ENCODE measurements around the gene TBCD. TPM values are rescaled to one million over a fixed set of nuclear protein-coding genes. Genes with fewer than 3 reads are reported as not detected.

The TBCD gene
- total RNA-seq, 2 experiments from 2014 or later, result 74.5 to 76.9 TPM

- H3K4me1 Mint-ChIP-seq, result peaks cover 3% of the 10 kb centered on the region
- H3K27me3 Mint-ChIP-seq, result no peaks in the 10 kb centered on the region
- H3K4me3 Mint-ChIP-seq, result no peak overlapping the region
- H3K36me3 Mint-ChIP-seq, result peaks cover 13% of the 10 kb centered on the region
- H3K27ac Mint-ChIP-seq, result no peak overlapping the region
- DNase-seq, result no peak
- peaks cover 2% of the 10 kb centered on the region for H3K9me3 Mint-ChIP-seq
Observed at GRCh38 chr17:82937411-82938371, 185.8 kb downstream of the TBCD start.

- H3K27me3 Mint-ChIP-seq, result no peaks in the 10 kb centered on the region
- H3K27ac Mint-ChIP-seq, result no peak overlapping the region
- H3K4me1 Mint-ChIP-seq, result peaks cover 3% of the 10 kb centered on the region
- peaks cover 2% of the 10 kb centered on the region for H3K9me3 Mint-ChIP-seq
- H3K36me3 Mint-ChIP-seq, result peaks cover 21% of the 10 kb centered on the region
- no peak for DNase-seq
- no peak overlapping the region for H3K4me3 Mint-ChIP-seq
Observed at GRCh38 chr17:82938486-82938872, 186.6 kb downstream of the TBCD start.

GRCh38 chr17:82938873-82939620 is 187.2 kb downstream of the TBCD start:
- H3K4me3 Mint-ChIP-seq, result no peak overlapping the region
- peaks cover 3% of the 10 kb centered on the region for H3K4me1 Mint-ChIP-seq
- no peak for DNase-seq
- H3K9me3 Mint-ChIP-seq, result peaks cover 6% of the 10 kb centered on the region
- no peak overlapping the region for H3K27ac Mint-ChIP-seq
- H3K36me3 Mint-ChIP-seq, result peaks cover 26% of the 10 kb centered on the region
- no peaks in the 10 kb centered on the region for H3K27me3 Mint-ChIP-seq

- peaks cover 12% of the 10 kb centered on the region for H3K9me3 Mint-ChIP-seq
- no peaks in the 10 kb centered on the region for H3K27me3 Mint-ChIP-seq
- DNase-seq, result no peak
- no peak overlapping the region for H3K27ac Mint-ChIP-seq
- H3K36me3 Mint-ChIP-seq, result peaks cover 33% of the 10 kb centered on the region
- H3K4me3 Mint-ChIP-seq, result no peak overlapping the region
- peaks cover 3% of the 10 kb centered on the region for H3K4me1 Mint-ChIP-seq
Observed at GRCh38 chr17:82939621-82940135, 187.8 kb downstream of the TBCD start.

GRCh38 chr17:82940226-82941020 is 188.6 kb downstream of the TBCD start:
- Mint-ChIP-seq H3K27ac (no peak overlapping the region), H3K36me3 (peaks cover 40% of the 10 kb centered on the region), H3K4me1 (no peaks in the 10 kb centered on the region), H3K27me3 (no peaks in the 10 kb centered on the region), H3K4me3 (no peak overlapping the region), H3K9me3 (peaks cover 19% of the 10 kb centered on the region)
- no peak for DNase-seq

GRCh38 chr17:82941021-82942001 is 189.4 kb downstream of the TBCD start:
- H3K27me3 Mint-ChIP-seq, result no peaks in the 10 kb centered on the region
- no peak overlapping the region for H3K4me3 Mint-ChIP-seq
- peaks cover 25% of the 10 kb centered on the region for H3K9me3 Mint-ChIP-seq
- no peak for DNase-seq
- peaks cover 45% of the 10 kb centered on the region for H3K36me3 Mint-ChIP-seq
- H3K4me1 Mint-ChIP-seq, result no peaks in the 10 kb centered on the region
- no peak overlapping the region for H3K27ac Mint-ChIP-seq

GRCh38 chr17:82942166-82943130 is 190.6 kb downstream of the TBCD start:
- no peaks in the 10 kb centered on the region for H3K4me1 Mint-ChIP-seq
- no peak overlapping the region for H3K27ac Mint-ChIP-seq
- peaks cover 47% of the 10 kb centered on the region for H3K36me3 Mint-ChIP-seq
- no peak for DNase-seq
- H3K27me3 Mint-ChIP-seq, result no peaks in the 10 kb centered on the region
- H3K9me3 Mint-ChIP-seq, result peaks cover 28% of the 10 kb centered on the region
- no peak overlapping the region for H3K4me3 Mint-ChIP-seq

GRCh38 chr17:82943339-82943738 is 191.5 kb downstream of the TBCD start:
- Mint-ChIP-seq H3K9me3 (peaks cover 28% of the 10 kb centered on the region), H3K36me3 (peaks cover 50% of the 10 kb centered on the region), H3K27me3 (no peaks in the 10 kb centered on the region), H3K27ac (no peak overlapping the region), H3K4me3 (no peak overlapping the region), H3K4me1 (no peaks in the 10 kb centered on the region)
- no peak for DNase-seq

- H3K9me3 Mint-ChIP-seq, result peaks cover 28% of the 10 kb centered on the region
Observed at GRCh38 chr17:82943751-82944150, 191.9 kb downstream of the TBCD start.

GRCh38 chr17:82944990-82945389 is 193.1 kb downstream of the TBCD start:
- Mint-ChIP-seq H3K36me3 (peaks cover 61% of the 10 kb centered on the region), H3K9me3 (peaks cover 28% of the 10 kb centered on the region), H3K4me3 (no peak overlapping the region)

More at GRCh38 chr17:82943751-82944150, 191.9 kb downstream of the TBCD start:
- Mint-ChIP-seq H3K4me1 (no peaks in the 10 kb centered on the region), H3K4me3 (no peak overlapping the region), H3K27me3 (no peaks in the 10 kb centered on the region), H3K27ac (no peak overlapping the region), H3K36me3 (peaks cover 51% of the 10 kb centered on the region)
- DNase-seq, result no peak

GRCh38 chr17:82946081-82946480 is 194.2 kb downstream of the TBCD start:
- no peak for DNase-seq
- H3K27me3 Mint-ChIP-seq, result no peaks in the 10 kb centered on the region
- H3K4me3 Mint-ChIP-seq, result no peak overlapping the region
- no peaks in the 10 kb centered on the region for H3K4me1 Mint-ChIP-seq
- H3K27ac Mint-ChIP-seq, result no peak overlapping the region
- H3K9me3 Mint-ChIP-seq, result peaks cover 28% of the 10 kb centered on the region
- H3K36me3 Mint-ChIP-seq, result peaks cover 67% of the 10 kb centered on the region

More at GRCh38 chr17:82944990-82945389, 193.1 kb downstream of the TBCD start:
- H3K4me1 Mint-ChIP-seq, result no peaks in the 10 kb centered on the region
- H3K27me3 Mint-ChIP-seq, result no peaks in the 10 kb centered on the region
- H3K27ac Mint-ChIP-seq, result no peak overlapping the region
- no peak for DNase-seq

GRCh38 chr17:82947051-82947991 is 195.5 kb downstream of the TBCD start:
- Mint-ChIP-seq H3K4me3 (no peak overlapping the region), H3K4me1 (no peaks in the 10 kb centered on the region), H3K27ac (no peak overlapping the region), H3K9me3 (peaks cover 28% of the 10 kb centered on the region), H3K27me3 (no peaks in the 10 kb centered on the region), H3K36me3 (peaks cover 70% of the 10 kb centered on the region)
- no peak for DNase-seq

Data from activated naive CD8-positive, alpha-beta T cell treated with anti-CD3 and anti-CD28 coated beads for 36 hours (primary cell).